ENCODE results near the gene TRIP6.
A peak's percentile ranks its signal among the peaks of the same experiment; 100 is the strongest.

TRIP6 gene, protein sequence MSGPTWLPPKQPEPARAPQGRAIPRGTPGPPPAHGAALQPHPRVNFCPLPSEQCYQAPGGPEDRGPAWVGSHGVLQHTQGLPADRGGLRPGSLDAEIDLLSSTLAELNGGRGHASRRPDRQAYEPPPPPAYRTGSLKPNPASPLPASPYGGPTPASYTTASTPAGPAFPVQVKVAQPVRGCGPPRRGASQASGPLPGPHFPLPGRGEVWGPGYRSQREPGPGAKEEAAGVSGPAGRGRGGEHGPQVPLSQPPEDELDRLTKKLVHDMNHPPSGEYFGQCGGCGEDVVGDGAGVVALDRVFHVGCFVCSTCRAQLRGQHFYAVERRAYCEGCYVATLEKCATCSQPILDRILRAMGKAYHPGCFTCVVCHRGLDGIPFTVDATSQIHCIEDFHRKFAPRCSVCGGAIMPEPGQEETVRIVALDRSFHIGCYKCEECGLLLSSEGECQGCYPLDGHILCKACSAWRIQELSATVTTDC

DNA sequence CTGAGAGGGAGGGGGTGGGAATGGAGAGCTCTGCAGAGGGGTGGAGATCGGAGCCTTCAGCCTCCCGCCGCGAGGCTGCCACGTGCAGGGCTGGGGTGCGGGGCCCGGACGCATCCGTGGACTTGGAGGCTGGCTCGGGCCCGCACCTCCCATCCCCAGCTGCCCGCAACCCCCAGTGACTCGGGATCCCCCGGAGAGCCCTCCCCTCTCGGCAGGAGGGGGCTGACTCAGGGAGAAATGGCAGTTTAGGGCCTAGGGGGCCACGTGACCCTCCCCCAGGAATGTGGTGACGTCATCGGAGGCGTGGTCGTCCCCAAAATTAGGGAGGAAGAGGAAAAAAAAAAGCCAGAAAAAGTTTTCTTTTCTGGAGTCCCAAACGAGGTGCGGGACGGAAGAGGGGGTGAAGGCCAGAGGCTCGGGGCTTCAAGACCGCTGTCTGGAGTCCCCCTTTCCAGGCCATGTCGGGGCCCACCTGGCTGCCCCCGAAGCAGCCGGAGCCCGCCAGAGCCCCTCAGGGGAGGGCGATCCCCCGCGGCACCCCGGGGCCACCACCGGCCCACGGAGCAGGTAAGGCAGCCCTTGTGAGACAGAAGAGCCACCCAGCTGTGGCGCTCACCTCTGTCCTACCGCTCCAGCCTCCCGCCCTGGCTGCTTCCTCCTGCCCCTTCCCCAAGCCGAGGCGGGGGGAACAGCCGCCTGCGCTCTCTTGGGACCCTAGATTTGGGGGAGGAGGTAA lies at the start of gene TRIP6:
Gene TRIP6, plus strand, starts transcription at position 348 of the 736 bp plus-strand sequence. Its CDS starts 111 bp downstream, at position 459.
- H3K4me3 ChIP-seq (replicated peaks in 1 of 2; ENCODE audit: low read depth in 2 of 2, low read length in 2 of 2), result peak within 1 kb of the TSS; percentile 96 to 97
- no peak for TF ChIP-seq CTCF (IDR thresholded peaks at IDR 0.05; ENCODE audit: low read depth, low read length)
- peak; percentile 93 to 95 for DNase-seq (ENCODE audit: low read depth in 2 of 2)

DNA sequence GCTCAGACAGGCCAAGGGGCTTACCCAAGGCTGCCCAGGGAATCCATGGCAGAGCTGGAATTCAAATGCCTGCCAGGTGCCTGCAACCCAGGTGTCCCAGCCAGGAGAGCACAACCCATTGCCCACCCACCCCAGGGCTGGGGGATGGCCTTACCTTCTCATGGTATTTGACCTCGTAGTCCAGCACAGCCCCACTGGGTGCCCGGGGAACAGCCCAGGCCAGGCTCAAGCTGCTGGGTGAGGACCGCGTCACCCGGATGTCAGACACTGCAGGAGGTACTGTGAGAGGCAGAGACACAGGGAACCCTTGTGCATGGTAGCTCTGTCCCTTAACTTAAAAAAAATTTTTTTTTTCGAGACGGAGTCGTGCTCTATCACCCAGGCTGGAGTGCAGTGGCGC lies 48.8 kb upstream of the TRIP6 start:
- no peak overlapping the region for H3K4me3 ChIP-seq (replicated peaks in 1 of 2; ENCODE audit: low read depth in 2 of 2, low read length in 2 of 2)
- TF ChIP-seq CTCF (IDR thresholded peaks at IDR 0.05; ENCODE audit: low read depth, low read length), result no peak
- no peak for DNase-seq (ENCODE audit: low read depth in 2 of 2)

DNA sequence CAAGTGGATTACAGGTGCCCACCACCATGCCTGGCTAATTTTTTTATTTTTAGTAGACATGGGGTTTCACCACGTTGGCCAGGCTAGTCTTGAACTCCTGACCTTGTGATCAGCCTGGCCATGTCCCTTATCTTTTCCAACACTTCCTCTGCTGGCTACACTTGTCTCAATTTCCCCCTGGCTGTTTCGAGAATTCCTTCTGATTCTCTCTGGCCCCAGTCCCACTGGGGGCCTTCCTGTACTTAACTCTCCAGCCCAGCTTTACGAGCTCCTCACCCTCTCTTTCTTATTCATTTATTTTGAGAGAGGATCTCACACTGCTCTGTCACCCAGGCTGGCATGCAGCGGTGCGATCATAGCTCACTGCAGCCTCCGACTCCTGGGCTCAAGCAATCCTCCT lies 48.4 kb upstream of the TRIP6 start:
- H3K4me3 ChIP-seq (replicated peaks in 1 of 2; ENCODE audit: low read depth in 2 of 2, low read length in 2 of 2), result no peak overlapping the region
- no peak for DNase-seq (ENCODE audit: low read depth in 2 of 2)
- no peak for TF ChIP-seq CTCF (IDR thresholded peaks at IDR 0.05; ENCODE audit: low read depth, low read length)

DNA sequence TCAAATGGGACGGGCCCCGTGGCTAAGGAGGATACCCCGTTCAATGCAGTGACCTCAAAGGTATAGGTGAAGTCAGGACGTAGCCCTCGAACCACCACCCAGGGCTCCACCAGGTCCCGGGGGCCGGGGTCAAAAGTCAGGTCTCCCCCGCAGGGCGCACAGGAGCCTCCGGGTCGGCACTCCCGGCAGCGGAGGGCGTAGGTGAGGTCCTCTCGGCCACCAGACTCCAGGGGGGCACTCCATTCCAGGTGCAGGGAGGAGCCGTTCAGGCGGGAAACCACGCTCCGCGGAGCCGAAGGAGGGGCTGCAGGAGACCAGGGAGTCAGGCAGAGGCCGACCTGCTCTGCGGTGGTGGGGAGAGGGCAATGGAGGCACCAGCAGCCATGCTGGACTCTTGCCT lies 47.6 kb upstream of the TRIP6 start:
- no peak overlapping the region for H3K4me3 ChIP-seq (replicated peaks in 1 of 2; ENCODE audit: low read depth in 2 of 2, low read length in 2 of 2)
- no peak for DNase-seq (ENCODE audit: low read depth in 2 of 2)
- no peak for TF ChIP-seq CTCF (IDR thresholded peaks at IDR 0.05; ENCODE audit: low read depth, low read length)

- no peak for DNase-seq (ENCODE audit: low read depth in 2 of 2)
- no peak for TF ChIP-seq CTCF (IDR thresholded peaks at IDR 0.05; ENCODE audit: low read depth, low read length)
Observed at GRCh38 chr7:100822236-100823139, 44.7 kb upstream of the TRIP6 start.

GRCh38 chr7:100823140-100823525 lies 44.1 kb upstream of the TRIP6 start:
- TF ChIP-seq CTCF (IDR thresholded peaks at IDR 0.05; ENCODE audit: low read depth, low read length), result no peak
- H3K4me3 ChIP-seq (replicated peaks in 1 of 2; ENCODE audit: low read depth in 2 of 2, low read length in 2 of 2), result no peak overlapping the region
- DNase-seq (ENCODE audit: low read depth in 2 of 2), result no peak

More at GRCh38 chr7:100822236-100823139, 44.7 kb upstream of the TRIP6 start:
- H3K4me3 ChIP-seq (replicated peaks in 1 of 2; ENCODE audit: low read depth in 2 of 2, low read length in 2 of 2), result no peak overlapping the region

All from cardiac fibroblast (primary cell).